NB4 (cell line): ENCODE measurements around the gene CBFA2T2.

Source experiments
- DNase-seq: peaks from one replicate; pipeline ENCODE4 v3.0.0; 2010; ENCODE audit warnings: low read depth
- H3K4me3 ChIP-seq: one replicate; pipeline ENCODE4 v1.5.1; 2011; ENCODE audit warnings: mild to moderate bottlenecking, low read depth, low read length, moderate library complexity
- MYC ChIP-seq: IDR thresholded peaks from 2 replicates; pipeline ENCODE4 v1.6.1; 2011; ENCODE audit warnings: low read depth, low read length
- POLR2A ChIP-seq: IDR thresholded peaks from 2 replicates; pipeline ENCODE4 v1.6.1; 2011; ENCODE audit warnings: mild to moderate bottlenecking; ENCODE audit not compliant: insufficient read length; ENCODE audit errors: extremely low read depth
- TF ChIP-seq, protein P1 (sequence below): IDR thresholded peaks from 2 replicates; pipeline ENCODE4 v1.6.1; 2011; ENCODE audit warnings: low read depth, low read length
- TF ChIP-seq, protein P2 (sequence below): IDR thresholded peaks from one replicate; pipeline ENCODE4 v1.5.1; 2012; ENCODE audit warnings: low read depth, low read length

Gene CBFA2T2

DNA sequence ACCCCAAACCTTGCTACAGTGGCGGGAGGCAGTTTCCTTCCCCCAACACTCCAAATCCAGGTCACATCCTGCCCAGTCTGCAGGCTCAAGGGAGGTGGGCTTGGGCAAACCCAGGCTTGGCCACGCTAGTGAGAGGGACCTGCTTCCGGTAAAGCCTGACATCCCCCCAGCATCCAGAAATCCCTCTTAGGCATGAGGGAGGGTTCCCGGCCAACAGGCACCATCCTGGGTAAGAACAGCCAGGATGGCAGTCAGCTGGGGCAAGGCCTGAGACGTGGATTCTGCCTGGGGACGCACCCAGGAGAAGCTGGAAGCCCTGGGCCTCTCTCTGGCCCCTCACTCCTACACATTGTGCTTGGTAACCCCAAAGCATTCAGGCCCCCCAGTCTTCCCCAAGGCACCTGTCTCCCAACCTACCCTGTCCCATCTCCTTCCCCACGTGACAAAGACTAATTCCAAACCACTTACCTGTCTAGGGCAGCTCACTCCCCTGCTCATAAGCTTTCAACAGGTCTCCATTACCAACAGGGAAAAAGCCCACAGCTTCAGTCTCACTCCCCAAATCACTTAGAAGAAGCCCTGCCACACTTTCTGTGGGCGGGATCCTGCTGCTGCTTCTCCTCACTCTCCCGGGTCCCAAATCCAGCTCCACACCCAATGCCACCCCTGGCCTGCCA, 174.3 kb downstream of the CBFA2T2 start:
- no peak for DNase-seq
- TF ChIP-seq POLR2A (no peak), MYC (no peak)
- TF ChIP-seq, protein P1, sequence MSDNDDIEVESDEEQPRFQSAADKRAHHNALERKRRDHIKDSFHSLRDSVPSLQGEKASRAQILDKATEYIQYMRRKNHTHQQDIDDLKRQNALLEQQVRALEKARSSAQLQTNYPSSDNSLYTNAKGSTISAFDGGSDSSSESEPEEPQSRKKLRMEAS = no peak
- TF ChIP-seq, protein P2, sequence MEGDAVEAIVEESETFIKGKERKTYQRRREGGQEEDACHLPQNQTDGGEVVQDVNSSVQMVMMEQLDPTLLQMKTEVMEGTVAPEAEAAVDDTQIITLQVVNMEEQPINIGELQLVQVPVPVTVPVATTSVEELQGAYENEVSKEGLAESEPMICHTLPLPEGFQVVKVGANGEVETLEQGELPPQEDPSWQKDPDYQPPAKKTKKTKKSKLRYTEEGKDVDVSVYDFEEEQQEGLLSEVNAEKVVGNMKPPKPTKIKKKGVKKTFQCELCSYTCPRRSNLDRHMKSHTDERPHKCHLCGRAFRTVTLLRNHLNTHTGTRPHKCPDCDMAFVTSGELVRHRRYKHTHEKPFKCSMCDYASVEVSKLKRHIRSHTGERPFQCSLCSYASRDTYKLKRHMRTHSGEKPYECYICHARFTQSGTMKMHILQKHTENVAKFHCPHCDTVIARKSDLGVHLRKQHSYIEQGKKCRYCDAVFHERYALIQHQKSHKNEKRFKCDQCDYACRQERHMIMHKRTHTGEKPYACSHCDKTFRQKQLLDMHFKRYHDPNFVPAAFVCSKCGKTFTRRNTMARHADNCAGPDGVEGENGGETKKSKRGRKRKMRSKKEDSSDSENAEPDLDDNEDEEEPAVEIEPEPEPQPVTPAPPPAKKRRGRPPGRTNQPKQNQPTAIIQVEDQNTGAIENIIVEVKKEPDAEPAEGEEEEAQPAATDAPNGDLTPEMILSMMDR = no peak
- peak overlapping the region; percentile 71 for H3K4me3 ChIP-seq

DNA sequence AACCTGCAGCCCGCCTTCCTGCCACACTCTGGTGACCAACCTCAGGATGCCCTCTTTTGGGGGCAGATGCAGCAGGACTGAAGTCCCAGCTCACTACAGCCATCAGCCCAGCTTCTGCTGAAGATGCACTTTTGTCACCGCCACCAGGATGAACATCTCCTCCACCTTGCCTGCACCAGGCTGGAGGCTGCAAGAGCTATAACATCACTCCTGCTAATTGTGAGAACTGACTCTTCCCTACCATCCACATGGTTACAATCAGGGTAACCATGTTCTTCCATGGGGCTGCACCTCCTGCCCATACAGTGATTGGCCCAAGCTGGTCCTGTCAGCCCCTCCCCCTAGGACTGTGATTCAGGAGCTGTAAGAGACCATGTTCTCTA, 174.9 kb downstream of the CBFA2T2 start:
- no peak overlapping the region for H3K4me3 ChIP-seq
- DNase-seq = peak; percentile 29
- no peak for TF ChIP-seq MYC
- TF ChIP-seq POLR2A = no peak
- TF ChIP-seq, protein P2 = no peak
- TF ChIP-seq, protein P1 = no peak

DNA sequence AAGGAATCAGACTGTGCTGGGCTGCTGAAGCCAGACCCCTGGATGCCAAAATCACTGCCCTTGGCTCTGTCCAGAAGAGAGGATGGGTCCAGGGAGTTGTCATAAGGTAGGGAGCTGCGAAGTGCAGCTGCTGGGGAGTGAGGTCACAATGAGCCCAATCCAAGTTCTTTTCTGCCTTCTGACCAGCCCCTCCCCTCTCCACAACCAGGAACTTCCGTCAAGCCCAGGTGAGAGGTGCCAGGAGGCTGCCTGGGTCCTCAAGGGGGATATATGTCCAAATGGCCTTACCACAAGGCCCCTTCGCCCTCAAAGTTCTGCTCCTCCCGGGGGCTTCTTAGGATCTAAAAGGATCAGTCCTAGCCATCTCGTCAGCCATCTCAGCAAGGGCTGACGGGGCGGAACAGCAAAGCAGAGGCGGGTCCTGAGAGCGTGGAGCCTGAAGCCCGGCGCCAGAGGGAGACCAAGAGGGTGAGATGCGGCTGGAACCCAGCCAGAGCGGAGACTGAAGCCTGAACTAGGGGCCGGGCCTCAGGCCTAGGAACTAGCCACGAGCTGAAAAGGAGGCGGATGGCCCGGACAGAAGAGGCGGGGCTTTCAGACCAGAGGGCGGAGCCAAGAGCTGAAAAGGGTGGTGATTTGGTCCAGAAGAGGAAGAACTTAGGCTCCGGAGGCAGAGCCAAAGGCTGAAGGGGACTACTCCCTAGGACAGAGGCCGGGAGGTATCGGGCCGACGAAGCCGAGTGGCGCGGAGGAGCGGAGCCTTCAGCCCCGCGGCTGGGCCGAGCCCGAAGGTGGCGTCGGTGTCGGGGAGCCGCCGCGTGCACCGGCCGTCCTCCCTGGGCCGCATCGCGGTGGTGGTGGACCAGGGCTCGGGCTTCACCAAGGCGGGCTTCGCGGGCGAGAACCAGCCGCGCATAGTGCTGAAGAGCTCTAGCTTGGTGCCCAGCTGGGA, 176.7 kb downstream of the CBFA2T2 start, which contains the start of gene ACTL10:
ACTL10 (plus strand) TSS at position 651 of the 952 bp plus-strand sequence. CDS start 555 bp downstream, outside the sequence.
- peak; percentile 95 for DNase-seq
- TF ChIP-seq, protein P2 = no peak
- TF ChIP-seq POLR2A (peak; percentile 58), MYC (peak; percentile 68)
- TF ChIP-seq, protein P1 = peak; percentile 52; the same call in 1 of the 2 replicates
- H3K4me3 ChIP-seq = peak within 1 kb of the TSS; percentile 40

DNA sequence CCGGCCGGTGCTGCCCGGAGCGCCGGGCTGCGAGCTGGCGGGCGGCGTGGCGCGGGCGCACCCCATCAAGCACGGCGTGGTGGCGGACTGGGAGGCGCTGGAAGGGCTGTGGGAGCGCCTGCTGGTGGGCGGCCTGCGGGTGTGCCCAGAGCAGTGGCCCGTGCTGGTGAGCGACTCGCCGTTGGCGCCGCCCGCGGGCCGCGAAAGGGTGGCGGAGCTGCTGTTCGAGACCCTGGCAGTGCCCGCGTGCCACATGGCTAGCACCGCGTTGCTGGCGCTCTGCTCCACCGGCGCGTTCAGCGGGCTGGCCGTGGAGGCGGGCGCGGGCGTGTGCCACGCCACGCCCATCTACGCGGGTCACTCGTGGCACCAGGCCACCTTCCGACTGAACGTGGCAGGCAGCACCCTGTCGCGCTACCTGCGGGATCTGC, 177.4 kb downstream of the CBFA2T2 start:
- peak; percentile 61 for DNase-seq
- peak; percentile 85 for TF ChIP-seq MYC
- TF ChIP-seq, protein P1 = peak; percentile 61
- TF ChIP-seq, protein P2 = no peak
- H3K4me3 ChIP-seq = peak overlapping the region; percentile 39

DNA sequence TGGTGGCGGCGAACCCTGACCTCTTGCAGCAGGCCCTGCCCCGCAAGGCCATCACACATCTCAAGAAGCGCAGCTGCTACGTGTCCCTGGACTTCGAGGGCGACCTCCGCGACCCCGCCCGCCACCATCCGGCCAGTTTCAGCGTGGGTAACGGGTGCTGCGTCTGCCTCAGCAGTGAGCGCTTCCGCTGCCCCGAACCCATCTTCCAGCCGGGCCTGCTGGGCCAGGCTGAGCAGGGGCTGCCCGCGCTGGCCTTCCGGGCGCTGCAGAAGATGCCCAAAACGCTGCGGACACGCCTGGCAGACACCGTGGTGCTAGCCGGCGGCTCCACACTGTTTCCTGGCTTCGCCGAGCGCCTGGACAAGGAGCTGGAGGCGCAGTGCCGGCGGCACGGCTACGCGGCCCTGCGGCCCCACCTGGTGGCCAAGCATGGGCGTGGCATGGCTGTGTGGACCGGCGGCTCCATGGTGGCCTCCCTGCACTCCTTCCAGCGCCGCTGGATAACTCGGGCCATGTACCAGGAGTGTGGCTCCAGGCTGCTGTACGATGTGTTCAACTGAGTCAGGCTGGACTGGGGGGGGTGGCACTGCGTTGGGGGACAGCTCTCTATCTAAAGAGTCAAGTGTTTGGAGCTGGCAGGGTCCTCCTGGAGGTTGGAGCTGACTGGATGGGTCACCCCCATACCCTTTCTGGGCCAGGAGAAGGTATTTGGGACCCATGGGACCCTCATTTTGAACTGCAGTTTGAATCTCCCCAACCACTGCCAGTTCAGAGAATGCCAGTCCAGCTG, 178.0 kb downstream of the CBFA2T2 start:
- TF ChIP-seq, protein P2 = peak; percentile 74
- TF ChIP-seq MYC (no peak; the same call in 1 of the 2 replicates), POLR2A (peak; percentile 45)
- TF ChIP-seq, protein P1 = peak; percentile 58
- DNase-seq = peak; percentile 87
- H3K4me3 ChIP-seq = peak overlapping the region; percentile 39
